ENCODE results near the gene DOCK2.

Gene DOCK2

GRCh38 chr5:169905017-169905416 is 267.9 kb downstream of the DOCK2 start:
- DNase-seq (ENCODE audit: low read depth) = no peak

- DNase-seq (ENCODE audit: low read depth) = peak; percentile 37
Observed at GRCh38 chr5:169906745-169907649, 269.9 kb downstream of the DOCK2 start.

- no peak for DNase-seq (ENCODE audit: low read depth)
Observed at GRCh38 chr5:169908864-169909263, 271.8 kb downstream of the DOCK2 start.

- no peak for DNase-seq (ENCODE audit: low read depth)
Observed at GRCh38 chr5:169909945-169910344, 272.9 kb downstream of the DOCK2 start.

- DNase-seq (ENCODE audit: low read depth) = no peak
Observed at GRCh38 chr5:169910393-169910792, 273.3 kb downstream of the DOCK2 start.

- no peak for DNase-seq (ENCODE audit: low read depth)
Observed at GRCh38 chr5:169911448-169912212, 274.6 kb downstream of the DOCK2 start.

GRCh38 chr5:169913479-169913878 is 276.4 kb downstream of the DOCK2 start:
- DNase-seq (ENCODE audit: low read depth) = no peak

GRCh38 chr5:169914766-169915165 is 277.7 kb downstream of the DOCK2 start:
- peak; percentile 79 for DNase-seq (ENCODE audit: low read depth)

- no peak for DNase-seq (ENCODE audit: low read depth)
Observed at GRCh38 chr5:169917500-169917899, 280.4 kb downstream of the DOCK2 start.

GRCh38 chr5:169918228-169918627 is 281.2 kb downstream of the DOCK2 start:
- DNase-seq (ENCODE audit: low read depth) = no peak

- no peak for DNase-seq (ENCODE audit: low read depth)
Observed at GRCh38 chr5:169920474-169920873, 283.4 kb downstream of the DOCK2 start.

- DNase-seq (ENCODE audit: low read depth) = peak; percentile 42
Observed at GRCh38 chr5:169921384-169921783, 284.3 kb downstream of the DOCK2 start.

GRCh38 chr5:169921949-169922348 is 284.9 kb downstream of the DOCK2 start:
- DNase-seq (ENCODE audit: low read depth) = peak; percentile 8

- DNase-seq (ENCODE audit: low read depth) = no peak
Observed at GRCh38 chr5:169922474-169922873, 285.4 kb downstream of the DOCK2 start.

GRCh38 chr5:169923988-169924387 is 286.9 kb downstream of the DOCK2 start:
- no peak for DNase-seq (ENCODE audit: low read depth)

- no peak for DNase-seq (ENCODE audit: low read depth)
Observed at GRCh38 chr5:169933127-169933526, 296.1 kb downstream of the DOCK2 start.

GRCh38 chr5:169933616-169934015 is 296.5 kb downstream of the DOCK2 start:
- peak; percentile 44 for DNase-seq (ENCODE audit: low read depth)

GRCh38 chr5:169934990-169935389 is 297.9 kb downstream of the DOCK2 start:
- DNase-seq (ENCODE audit: low read depth) = peak; percentile 76

GRCh38 chr5:169935762-169936161 is 298.7 kb downstream of the DOCK2 start:
- no peak for DNase-seq (ENCODE audit: low read depth)

- no peak for DNase-seq (ENCODE audit: low read depth)
Observed at GRCh38 chr5:169938439-169938838, 301.4 kb downstream of the DOCK2 start.

GRCh38 chr5:169939731-169940130 is 302.7 kb downstream of the DOCK2 start:
- no peak for DNase-seq (ENCODE audit: low read depth)

- no peak for DNase-seq (ENCODE audit: low read depth)
Observed at GRCh38 chr5:169941542-169941941, 304.5 kb downstream of the DOCK2 start.

GRCh38 chr5:169942181-169942580 is 305.1 kb downstream of the DOCK2 start:
- DNase-seq (ENCODE audit: low read depth) = peak; percentile 49
